HG02571 (cell line): ENCODE data around the gene OR4D1.

Experiments used
- ATAC-seq: cut with Tn5 transposase; IDR thresholded peaks from one replicate; pipeline ENCODE4 v1.9.1; 2021; ENCODE audit warnings: mild to moderate bottlenecking, moderate library complexity; ENCODE audit not compliant: unreplicated experiment

OR4D1 gene

GRCh38 chr17:58192612-58193011 lies 44.4 kb downstream of the OR4D1 start, which contains the start of gene EPX:
EPX (plus strand) TSS chr17:58192726; CDS start chr17:58192847, 121 bp downstream.
- no peak for ATAC-seq

- no peak for ATAC-seq
Observed at GRCh38 chr17:58193641-58194255, 45.6 kb downstream of the OR4D1 start.

- no peak for ATAC-seq
Observed at GRCh38 chr17:58195518-58196123, 47.4 kb downstream of the OR4D1 start.

GRCh38 chr17:58196610-58197009 lies 48.4 kb downstream of the OR4D1 start:
- ATAC-seq = no peak

GRCh38 chr17:58200024-58200633 lies 51.9 kb downstream of the OR4D1 start:
- no peak for ATAC-seq

- ATAC-seq = no peak
Observed at GRCh38 chr17:58202859-58203258, 54.7 kb downstream of the OR4D1 start.

GRCh38 chr17:58204796-58205195 lies 56.6 kb downstream of the OR4D1 start:
- no peak for ATAC-seq

- no peak for ATAC-seq
Observed at GRCh38 chr17:58205936-58206335, 57.8 kb downstream of the OR4D1 start.

- ATAC-seq = no peak
Observed at GRCh38 chr17:58207451-58207850, 59.3 kb downstream of the OR4D1 start.

- ATAC-seq = no peak
Observed at GRCh38 chr17:58208344-58208743, 60.2 kb downstream of the OR4D1 start.
